NOMO-1 (cell line): ENCODE measurements around the gene HRH4.

Experiments used
- DNase-seq, 2 experiments: peaks; one replicate each; lab custom pipeline; 2025; ENCODE audit not compliant: unreplicated experiment in 2 of 2; lab: John Stamatoyannopoulos, UW

The HRH4 gene

GRCh38 chr18:24502667-24503523 lies 42.5 kb downstream of the HRH4 start:
- DNase-seq = no peak

GRCh38 chr18:24504401-24504800 lies 44.0 kb downstream of the HRH4 start:
- DNase-seq = no peak

- DNase-seq = no peak
Measured at GRCh38 chr18:24506175-24506574, 45.7 kb downstream of the HRH4 start.

- DNase-seq = no peak
Measured at GRCh38 chr18:24509435-24509834, 49.0 kb downstream of the HRH4 start.

- peak in 1 of 2 experiments; percentile 5 for DNase-seq
Measured at GRCh38 chr18:24514439-24514838, 54.0 kb downstream of the HRH4 start.

GRCh38 chr18:24515721-24516120 lies 55.3 kb downstream of the HRH4 start:
- DNase-seq = no peak

GRCh38 chr18:24516261-24516660 lies 55.8 kb downstream of the HRH4 start:
- peak in 1 of 2 experiments; percentile 39 for DNase-seq

- DNase-seq = no peak
Measured at GRCh38 chr18:24517554-24517953, 57.1 kb downstream of the HRH4 start.

GRCh38 chr18:24518596-24518995 lies 58.2 kb downstream of the HRH4 start:
- DNase-seq = no peak
